ENCODE results near the gene CHST3. TPM values are rescaled to one million over a fixed set of nuclear protein-coding genes. Genes with fewer than 3 reads are reported as not detected.

The CHST3 gene
- total and polyA plus RNA-seq, 2 experiments from 2014 or later, result 0.94 to 8.3 TPM

DNA sequence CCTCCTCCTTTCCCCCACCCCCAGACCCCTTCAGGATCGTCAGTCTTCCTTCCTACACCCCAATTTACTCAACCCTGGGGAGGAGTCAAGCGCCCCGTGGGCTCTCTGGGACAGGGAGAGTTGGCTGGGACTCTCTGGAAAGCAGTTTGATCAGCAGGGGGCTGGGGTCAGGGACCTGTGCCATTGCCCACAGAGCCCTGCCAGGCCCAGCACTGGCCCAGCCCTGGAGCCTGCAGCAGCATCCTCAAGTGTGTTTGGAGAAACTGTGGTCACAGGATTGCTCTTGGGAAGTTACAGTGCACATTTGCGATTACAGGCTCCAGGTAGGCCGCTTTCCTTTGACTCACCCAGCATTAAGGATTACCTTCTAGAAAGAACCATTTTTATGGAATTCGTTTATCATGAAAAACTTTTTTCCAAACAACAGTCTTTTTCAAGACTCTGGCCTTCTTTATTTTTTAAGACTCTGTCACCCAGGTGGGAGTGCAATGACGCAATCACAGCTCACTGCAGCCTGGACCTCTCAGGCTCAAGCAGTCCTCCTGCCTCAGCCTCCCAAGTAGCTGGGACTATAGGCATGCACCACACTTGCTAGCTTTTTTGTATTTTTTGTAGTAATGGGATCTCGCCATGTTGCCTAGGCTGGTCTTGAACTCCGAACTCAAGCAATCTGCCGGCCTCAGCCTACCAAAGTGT, 50.7 kb downstream of the CHST3 start (continued):
- no peak for TF ChIP-seq CREB1 (CRISPR knock-in tag; IDR thresholded peaks at IDR 0.05; ENCODE audit: low read depth)
- TF ChIP-seq ZNF114 (CRISPR knock-in tag; IDR thresholded peaks at IDR 0.05), result no peak
- no peak for TF ChIP-seq ZNF331 (CRISPR knock-in tag; IDR thresholded peaks at IDR 0.05; ENCODE audit: low read depth)

DNA sequence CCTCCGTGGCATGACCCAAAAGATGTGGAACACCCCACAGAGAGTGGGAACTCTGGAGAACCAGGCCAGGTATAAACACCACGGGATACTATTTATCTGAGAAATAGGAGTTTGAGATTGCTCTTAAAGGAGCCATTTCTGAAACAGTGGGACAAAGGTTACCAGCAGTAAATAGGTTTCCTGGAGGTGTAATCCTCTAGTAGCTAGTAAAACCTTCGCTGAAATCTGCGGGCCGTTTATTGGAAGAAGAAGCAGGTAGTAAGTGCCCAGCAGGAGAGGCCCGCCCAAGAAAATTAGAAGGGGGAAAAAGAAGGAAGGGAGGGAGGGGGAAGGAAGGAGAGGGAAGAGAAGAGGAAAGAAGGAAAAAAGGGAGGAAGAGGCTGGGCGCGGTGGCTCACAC, 51.6 kb downstream of the CHST3 start:
- H3K4me2 ChIP-seq, result no peak overlapping the region
- no peak overlapping the region for H2AFZ ChIP-seq
- H3K27me3 ChIP-seq (ENCODE audit: insufficient read depth), result no peaks in the 10 kb centered on the region
- ATAC-seq (no peak), DNase-seq (ENCODE audit: low spot score) (no peak)
- H3K36me3 ChIP-seq (ENCODE audit: insufficient read depth), result no peaks in the 10 kb centered on the region
- H4K20me1 ChIP-seq (replicated peaks; ENCODE audit: insufficient read depth), result no peaks in the 10 kb centered on the region
- Mint-ChIP-seq H3K27me3 (ENCODE audit: insufficient read depth, low read depth, poor library complexity) (peaks cover 7% of the 10 kb centered on the region), H3K4me1 (peaks cover 3% of the 10 kb centered on the region; the same call in 1 of the 3 replicates), H3K4me3 (no peak overlapping the region), H3K36me3 (ENCODE audit: low read depth) (no peaks in the 10 kb centered on the region; the same call in 2 of the 3 replicates), H3K27ac (no peak overlapping the region), H3K9me3 (no peaks in the 10 kb centered on the region)
- H3K4me3 ChIP-seq, result no peak overlapping the region
- no peaks in the 10 kb centered on the region for H3K79me2 ChIP-seq (replicated peaks; ENCODE audit: insufficient read depth)
- H3K9me2 ChIP-seq (ENCODE audit: insufficient read depth), result no peaks in the 10 kb centered on the region
- H3K4me1 ChIP-seq (ENCODE audit: insufficient read depth), result no peaks in the 10 kb centered on the region
- H3K27ac ChIP-seq (ENCODE audit: low read depth), result no peak overlapping the region
- no peaks in the 10 kb centered on the region for H3F3A ChIP-seq (replicated peaks; ENCODE audit: low read depth)
- TF ChIP-seq, protein P1, sequence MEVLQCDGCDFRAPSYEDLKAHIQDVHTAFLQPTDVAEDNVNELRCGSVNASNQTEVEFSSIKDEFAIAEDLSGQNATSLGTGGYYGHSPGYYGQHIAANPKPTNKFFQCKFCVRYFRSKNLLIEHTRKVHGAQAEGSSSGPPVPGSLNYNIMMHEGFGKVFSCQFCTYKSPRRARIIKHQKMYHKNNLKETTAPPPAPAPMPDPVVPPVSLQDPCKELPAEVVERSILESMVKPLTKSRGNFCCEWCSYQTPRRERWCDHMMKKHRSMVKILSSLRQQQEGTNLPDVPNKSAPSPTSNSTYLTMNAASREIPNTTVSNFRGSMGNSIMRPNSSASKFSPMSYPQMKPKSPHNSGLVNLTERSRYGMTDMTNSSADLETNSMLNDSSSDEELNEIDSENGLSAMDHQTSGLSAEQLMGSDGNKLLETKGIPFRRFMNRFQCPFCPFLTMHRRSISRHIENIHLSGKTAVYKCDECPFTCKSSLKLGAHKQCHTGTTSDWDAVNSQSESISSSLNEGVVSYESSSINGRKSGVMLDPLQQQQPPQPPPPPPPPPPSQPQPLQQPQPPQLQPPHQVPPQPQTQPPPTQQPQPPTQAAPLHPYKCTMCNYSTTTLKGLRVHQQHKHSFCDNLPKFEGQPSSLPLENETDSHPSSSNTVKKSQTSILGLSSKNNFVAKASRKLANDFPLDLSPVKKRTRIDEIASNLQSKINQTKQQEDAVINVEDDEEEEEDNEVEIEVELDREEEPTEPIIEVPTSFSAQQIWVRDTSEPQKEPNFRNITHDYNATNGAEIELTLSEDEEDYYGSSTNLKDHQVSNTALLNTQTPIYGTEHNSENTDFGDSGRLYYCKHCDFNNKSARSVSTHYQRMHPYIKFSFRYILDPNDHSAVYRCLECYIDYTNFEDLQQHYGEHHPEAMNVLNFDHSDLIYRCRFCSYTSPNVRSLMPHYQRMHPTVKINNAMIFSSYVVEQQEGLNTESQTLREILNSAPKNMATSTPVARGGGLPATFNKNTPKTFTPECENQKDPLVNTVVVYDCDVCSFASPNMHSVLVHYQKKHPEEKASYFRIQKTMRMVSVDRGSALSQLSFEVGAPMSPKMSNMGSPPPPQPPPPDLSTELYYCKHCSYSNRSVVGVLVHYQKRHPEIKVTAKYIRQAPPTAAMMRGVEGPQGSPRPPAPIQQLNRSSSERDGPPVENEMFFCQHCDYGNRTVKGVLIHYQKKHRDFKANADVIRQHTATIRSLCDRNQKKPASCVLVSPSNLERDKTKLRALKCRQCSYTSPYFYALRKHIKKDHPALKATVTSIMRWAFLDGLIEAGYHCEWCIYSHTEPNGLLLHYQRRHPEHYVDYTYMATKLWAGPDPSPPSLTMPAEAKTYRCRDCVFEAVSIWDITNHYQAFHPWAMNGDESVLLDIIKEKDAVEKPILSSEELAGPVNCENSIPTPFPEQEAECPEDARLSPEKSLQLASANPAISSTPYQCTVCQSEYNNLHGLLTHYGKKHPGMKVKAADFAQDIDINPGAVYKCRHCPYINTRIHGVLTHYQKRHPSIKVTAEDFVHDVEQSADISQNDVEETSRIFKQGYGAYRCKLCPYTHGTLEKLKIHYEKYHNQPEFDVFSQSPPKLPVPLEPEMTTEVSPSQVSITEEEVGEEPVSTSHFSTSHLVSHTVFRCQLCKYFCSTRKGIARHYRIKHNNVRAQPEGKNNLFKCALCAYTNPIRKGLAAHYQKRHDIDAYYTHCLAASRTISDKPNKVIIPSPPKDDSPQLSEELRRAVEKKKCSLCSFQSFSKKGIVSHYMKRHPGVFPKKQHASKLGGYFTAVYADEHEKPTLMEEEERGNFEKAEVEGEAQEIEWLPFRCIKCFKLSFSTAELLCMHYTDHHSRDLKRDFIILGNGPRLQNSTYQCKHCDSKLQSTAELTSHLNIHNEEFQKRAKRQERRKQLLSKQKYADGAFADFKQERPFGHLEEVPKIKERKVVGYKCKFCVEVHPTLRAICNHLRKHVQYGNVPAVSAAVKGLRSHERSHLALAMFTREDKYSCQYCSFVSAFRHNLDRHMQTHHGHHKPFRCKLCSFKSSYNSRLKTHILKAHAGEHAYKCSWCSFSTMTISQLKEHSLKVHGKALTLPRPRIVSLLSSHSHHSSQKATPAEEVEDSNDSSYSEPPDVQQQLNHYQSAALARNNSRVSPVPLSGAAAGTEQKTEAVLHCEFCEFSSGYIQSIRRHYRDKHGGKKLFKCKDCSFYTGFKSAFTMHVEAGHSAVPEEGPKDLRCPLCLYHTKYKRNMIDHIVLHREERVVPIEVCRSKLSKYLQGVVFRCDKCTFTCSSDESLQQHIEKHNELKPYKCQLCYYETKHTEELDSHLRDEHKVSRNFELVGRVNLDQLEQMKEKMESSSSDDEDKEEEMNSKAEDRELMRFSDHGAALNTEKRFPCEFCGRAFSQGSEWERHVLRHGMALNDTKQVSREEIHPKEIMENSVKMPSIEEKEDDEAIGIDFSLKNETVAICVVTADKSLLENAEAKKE (CRISPR knock-in tag; IDR thresholded peaks at IDR 0.05), result no peak

Measured in GM23338 (cell line).